Prostate gland (tissue), 2 donors: ENCODE measurements around the gene MTMR4. TPM values are rescaled to one million over a fixed set of nuclear protein-coding genes. Genes with fewer than 3 reads are reported as not detected.
"Not testable (repeated sequence)": the region's sequence is repeated elsewhere in the genome, so short reads cannot be mapped to it uniquely, and the experiment has no call there.

Experiments
- DNase-seq: peaks from one replicate; pipeline ENCODE4 v3.0.0-alpha.2; 2019; ENCODE audit warnings: low spot score
- H3K27ac ChIP-seq, 2 donors: fragments of 200-600 bp; sonication (generic); 2 replicates each; pipeline ENCODE4 v1.5.1; 2017 to 2019
- H3K27me3 ChIP-seq: fragments of 200-600 bp; sonication (generic); replicated peaks from 2 replicates; pipeline ENCODE4 v1.5.1; 2019; ENCODE audit not compliant: insufficient read depth
- H3K36me3 ChIP-seq, 2 donors: fragments of 200-600 bp; sonication (generic); 1 replicate in 1 of 2; 2 replicates in 1 of 2; pipeline versions ENCODE4 v1.5.1 to v1.8.1; 2017 to 2019
- H3K4me1 ChIP-seq: fragments of 200-600 bp; sonication (generic); replicated peaks from 2 replicates; pipeline ENCODE4 v1.5.1; 2019
- H3K4me3 ChIP-seq, 2 donors: fragments of 200-600 bp; sonication (generic); 2 replicates each; pipeline ENCODE4 v1.5.1; 2017 to 2019
- H3K9me3 ChIP-seq: fragments of 200-600 bp; sonication (generic); 2 replicates; pipeline ENCODE4 v1.5.1; 2017
- CTCF ChIP-seq, 4 experiments: fragments of 200-600 bp in 2 of 4; fragments of 450-650 bp in 2 of 4; sonication (generic) in 2 of 4; IDR thresholded peaks; 1 replicate in 3 of 4; 2 replicates in 1 of 4; pipeline ENCODE4 v1.5.1; 2016 to 2019; ENCODE audit warnings: antibody characterized with exemption in 4 of 4, mild to moderate bottlenecking in 2 of 4, moderate library complexity in 2 of 4
- POLR2A ChIP-seq: fragments of 450-650 bp; IDR thresholded peaks from one replicate; pipeline ENCODE4 v1.6.1; 2016; ENCODE audit warnings: antibody characterized with exemption, mild to moderate bottlenecking
- POLR2AphosphoS5 ChIP-seq: sonication (generic); formaldehyde crosslinking; IDR thresholded peaks from one replicate; pipeline ENCODE4 v1.6.1; 2017; ENCODE audit warnings: antibody characterized with exemption
- WGBS: methylation state at CpG from one replicate; pipeline ENCODE4 v1.1.5; 2018; 5-methylcytosine and 5-hydroxymethylcytosine counted together
- intact Hi-C: fragments of 100-400 bp; cut with DNase I; formaldehyde crosslinking; loops from one replicate; pipeline ENCODE4 v1.14.2; 2022
- total RNA-seq, 2 donors: library from RNA; depleted of rRNA; stranded (reverse); fragments of >200 nt; gene quantifications; one replicate each; pipeline ENCODE4 v1.1.0, GENCODE V29; 2016

The MTMR4 gene
- total RNA-seq, result 100 to 1,000 TPM in 1 of 2 donors, 10 to 100 TPM in 1; 50.7 to 179 TPM

- Histone ChIP-seq H3K27ac (peak within 1 kb of the TSS; percentile 72 to 86), H3K36me3 (peaks cover 0 to under 1% of the 10 kb centered on the region in 2 donors), H3K4me1 (peaks cover 14% of the 10 kb centered on the region), H3K27me3 (no peaks in the 10 kb centered on the region), H3K4me3 (peak within 1 kb of the TSS; percentile 65 to 75), H3K9me3 (no peaks in the 10 kb centered on the region)
- intact Hi-C loops, result loop anchor here (2.0 to 10.0 kb wide), 5 partner anchors 121 to 1191 kb away; partner anchors contain the start of genes PRR11, PTRH2, SKA2 and SMG8
- peak; percentile 82 for DNase-seq
- TF ChIP-seq POLR2A, result peak; percentile 62
- no peak for TF ChIP-seq CTCF (IDR thresholded peaks at IDR 0.05)
- peak; percentile 81 for TF ChIP-seq POLR2AphosphoS5
- WGBS, result under 1% methylated on average over 31 of the region's 64 CpGs
Observed at GRCh38 chr17:58513965-58514769, at the start of gene MTMR4. Gene MTMR4, minus strand, starts transcription at chr17:58514638. Its CDS starts 231 bp downstream, at chr17:58514407.

- no peaks in the 10 kb centered on the region for H3K4me1 ChIP-seq
- H3K27ac ChIP-seq, result no peak overlapping the region
- H3K27me3 ChIP-seq, result no peaks in the 10 kb centered on the region
- H3K4me3 ChIP-seq, result no peak overlapping the region
- no peak for DNase-seq
- TF ChIP-seq POLR2A, result no peak
- TF ChIP-seq POLR2AphosphoS5, result no peak
- TF ChIP-seq CTCF (IDR thresholded peaks at IDR 0.05), result no peak
- H3K9me3 ChIP-seq, result no peaks in the 10 kb centered on the region
- H3K36me3 ChIP-seq, result no peaks in the 10 kb centered on the region
- intact Hi-C loops, result no loop called here
- 76% methylated on average over 1 of the region's 1 CpG for WGBS
Observed at GRCh38 chr17:58560511-58560910, 46.1 kb upstream of the MTMR4 start.

GRCh38 chr17:58557981-58558380, 43.5 kb upstream of the MTMR4 start:
- no peak for DNase-seq
- no peak overlapping the region for H3K27ac ChIP-seq
- 86% methylated on average over 3 of the region's 3 CpGs for WGBS
- no peak overlapping the region for H3K4me3 ChIP-seq
- H3K9me3 ChIP-seq, result no peaks in the 10 kb centered on the region
- intact Hi-C loops, result no loop called here
- no peaks in the 10 kb centered on the region for H3K36me3 ChIP-seq
- no peak for TF ChIP-seq POLR2AphosphoS5
- no peak for TF ChIP-seq CTCF (IDR thresholded peaks at IDR 0.05)
- H3K27me3 ChIP-seq, result no peaks in the 10 kb centered on the region
- no peaks in the 10 kb centered on the region for H3K4me1 ChIP-seq

- Histone ChIP-seq H3K4me3 (no peak overlapping the region), H3K4me1 (no peaks in the 10 kb centered on the region), H3K36me3 (no peaks in the 10 kb centered on the region), H3K9me3 (no peaks in the 10 kb centered on the region), H3K27me3 (no peaks in the 10 kb centered on the region), H3K27ac (no peak overlapping the region)
- WGBS, result 27% methylated on average over 5 of the region's 5 CpGs
- TF ChIP-seq POLR2A, result no peak
- no peak for TF ChIP-seq CTCF (IDR thresholded peaks at IDR 0.05)
- no peak for TF ChIP-seq POLR2AphosphoS5
- intact Hi-C loops, result no loop called here
- DNase-seq, result no peak
Observed at GRCh38 chr17:58556833-58557250, 42.4 kb upstream of the MTMR4 start.

GRCh38 chr17:58555109-58555508, 40.7 kb upstream of the MTMR4 start:
- intact Hi-C loops, H3K27me3 ChIP-seq, H3K9me3 ChIP-seq, H3K4me1 ChIP-seq, H3K27ac ChIP-seq, DNase-seq, H3K36me3 ChIP-seq, H3K4me3 ChIP-seq: not testable (repeated sequence)
- WGBS, result 81% methylated on average over 3 of the region's 3 CpGs
